ENCODE results near the gene LRFN5.

DNA sequence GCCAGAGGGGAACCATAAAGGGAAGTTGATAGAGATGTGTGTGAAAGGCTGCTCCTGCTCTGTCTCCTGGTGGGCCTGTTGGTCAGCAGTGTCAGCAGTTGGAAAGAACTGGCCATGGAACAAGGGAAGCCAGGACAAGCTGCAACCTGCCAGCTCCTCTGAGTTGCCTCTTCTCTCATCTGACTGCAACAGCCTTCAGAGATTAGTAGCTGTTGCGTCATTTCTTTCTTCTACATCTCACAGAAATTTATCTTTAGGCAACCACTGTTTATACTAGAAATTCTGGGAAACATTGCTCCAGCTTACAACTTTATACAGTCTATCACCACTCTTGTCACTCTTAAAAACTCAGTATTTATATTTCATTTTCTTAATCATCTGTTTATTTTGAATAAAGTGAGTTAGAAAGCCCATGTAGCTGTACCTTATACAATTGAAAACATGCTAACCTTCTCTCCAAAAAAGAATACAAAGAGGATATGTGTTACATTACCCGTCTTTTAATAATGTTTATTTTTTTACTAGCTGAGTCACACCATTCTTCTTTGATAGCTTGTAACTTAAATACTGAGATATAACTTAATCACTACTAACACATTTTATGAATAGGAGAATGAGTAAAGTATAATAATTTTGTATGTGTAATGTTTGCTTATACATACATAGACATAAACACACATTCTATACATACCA is 224.2 kb downstream of the LRFN5 start:
- TF ChIP-seq EZH2 (IDR thresholded peaks at IDR 0.05; ENCODE audit: insufficient read depth, poor library complexity, severe bottlenecking) = no peak
- TF ChIP-seq EZH2phosphoT487 (IDR thresholded peaks at IDR 0.05; ENCODE audit: insufficient read depth, low read depth) = no peak
